ENCODE measurements around the gene DRAM1.
"Not testable (repeated sequence)": the region's sequence is repeated elsewhere in the genome, so short reads cannot be mapped to it uniquely, and the experiment has no call there.

The DRAM1 gene

GRCh38 chr12:101906226-101906625, 28.8 kb downstream of the DRAM1 start:
- DNase-seq (ENCODE audit: low read depth in 2 of 2): no peak

- DNase-seq (ENCODE audit: low read depth in 2 of 2): no peak
These were observed 31.0 kb downstream of the DRAM1 start for GRCh38 chr12:101908395-101908794.

DNA sequence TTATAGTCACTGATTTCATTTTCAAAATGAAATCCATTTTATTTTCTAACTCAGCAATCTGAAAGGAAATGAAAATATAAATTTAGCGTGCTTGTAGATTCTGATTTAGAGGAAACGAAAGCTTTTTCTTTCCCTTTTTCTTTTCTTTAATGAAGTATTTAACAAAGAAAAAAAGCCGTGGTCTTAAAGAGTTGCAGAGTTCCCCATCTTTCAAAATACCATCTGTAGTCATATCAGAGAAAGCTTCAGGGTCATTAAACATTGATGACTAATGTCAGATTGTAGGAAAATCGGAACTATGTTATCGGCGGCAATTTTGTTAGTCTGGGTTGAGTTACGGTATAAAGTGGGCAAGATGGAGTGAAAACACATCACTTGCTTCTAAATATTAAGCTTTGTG, 32.3 kb downstream of the DRAM1 start:
- DNase-seq (ENCODE audit: low read depth in 2 of 2): no peak

GRCh38 chr12:101915841-101916240, 38.5 kb downstream of the DRAM1 start:
- DNase-seq (ENCODE audit: low read depth in 2 of 2): no peak

DNA sequence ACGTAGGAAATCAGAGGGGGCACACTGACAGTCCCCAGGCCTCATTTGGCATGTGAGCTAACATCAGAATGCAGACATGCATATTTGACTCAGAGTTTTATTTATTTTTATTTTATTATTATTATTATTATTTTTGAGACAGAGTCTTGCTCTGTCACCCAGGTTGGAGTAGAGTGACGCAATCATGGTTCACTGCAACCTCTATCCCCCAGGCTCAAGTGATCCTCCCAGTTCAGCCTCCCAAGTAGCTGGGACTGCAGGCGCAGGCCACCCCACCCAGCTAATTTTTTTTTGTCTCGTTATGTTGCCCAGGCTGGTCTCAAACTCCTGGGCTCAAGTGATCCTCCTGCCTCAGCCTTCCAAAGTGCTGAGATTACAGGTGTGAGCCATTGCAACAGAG, 41.4 kb downstream of the DRAM1 start:
- not testable (repeated sequence) for DNase-seq (ENCODE audit: low read depth in 2 of 2)

DNA sequence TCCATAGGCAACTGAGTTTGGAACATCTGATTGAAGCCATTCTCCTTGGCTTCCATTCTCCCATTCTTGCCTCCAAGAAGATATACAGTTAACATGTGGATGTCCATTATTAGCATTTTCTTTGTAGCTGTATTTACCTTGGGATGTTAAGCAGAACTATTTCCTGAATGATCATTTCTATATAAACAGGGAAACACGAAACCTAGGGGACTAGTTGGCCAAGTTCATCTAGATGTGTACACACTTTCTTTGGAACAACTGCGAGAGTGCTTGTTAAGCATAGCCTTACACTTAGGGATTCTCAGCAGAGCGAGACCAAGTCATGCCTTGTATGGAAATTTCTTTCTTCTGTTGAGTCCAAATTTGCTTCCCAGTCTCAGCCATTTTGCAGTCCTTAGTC, 42.1 kb downstream of the DRAM1 start:
- DNase-seq (ENCODE audit: low read depth in 2 of 2): no peak

GRCh38 chr12:101920906-101921305, 43.5 kb downstream of the DRAM1 start:
- DNase-seq (ENCODE audit: low read depth in 2 of 2): no peak

DNA sequence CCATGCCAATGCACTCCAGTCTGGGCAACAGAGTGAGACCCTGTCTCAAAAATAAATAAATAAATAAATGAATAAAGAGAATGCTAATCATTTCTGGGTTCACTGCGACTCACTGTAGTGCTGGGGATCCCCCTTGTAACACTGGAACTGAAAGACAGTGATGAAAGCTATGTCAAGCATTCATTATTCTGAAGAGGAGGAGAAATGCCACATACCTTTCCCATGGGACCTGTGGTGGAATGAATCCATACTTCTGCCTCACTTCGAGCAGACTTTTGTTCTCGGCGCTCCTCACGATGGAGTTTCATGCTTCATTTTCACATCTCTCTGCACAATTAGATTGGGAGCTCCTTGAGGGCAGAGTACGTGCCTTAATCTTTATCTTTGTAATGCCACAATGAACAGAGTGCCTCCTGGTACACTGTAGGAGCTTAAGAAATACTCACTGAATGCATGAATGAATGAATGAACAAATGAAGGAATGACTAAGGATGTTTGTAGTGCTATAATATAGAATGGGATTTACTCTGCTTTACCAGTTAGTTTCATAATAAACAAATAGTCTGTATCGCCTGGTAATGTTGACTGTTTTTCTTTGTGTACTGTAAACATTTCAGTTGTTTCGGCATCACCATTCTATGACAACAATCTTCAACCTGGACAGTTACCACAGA, 45.8 kb downstream of the DRAM1 start:
- no peak for DNase-seq (ENCODE audit: low read depth in 2 of 2)

DNA sequence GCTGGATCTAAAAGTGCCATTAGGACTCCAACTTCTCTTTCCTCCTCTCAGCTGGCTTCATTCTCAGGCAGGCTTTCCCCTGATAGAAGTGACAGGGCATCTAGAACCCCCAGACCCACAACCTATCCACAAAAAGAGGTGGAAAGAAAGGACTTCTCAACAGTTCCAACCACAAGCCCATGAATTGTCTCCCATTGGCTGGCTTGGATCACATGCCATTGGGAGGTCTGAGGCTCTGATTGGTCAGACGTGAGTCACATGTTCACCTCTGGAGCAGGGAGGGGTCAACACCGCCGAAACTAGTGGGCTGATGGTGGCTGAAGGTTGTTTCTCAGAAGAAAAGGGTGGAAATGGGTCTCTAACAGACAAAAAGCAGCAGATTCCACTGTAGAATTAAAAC, 47.2 kb downstream of the DRAM1 start:
- DNase-seq (ENCODE audit: low read depth in 2 of 2): no peak

DNA sequence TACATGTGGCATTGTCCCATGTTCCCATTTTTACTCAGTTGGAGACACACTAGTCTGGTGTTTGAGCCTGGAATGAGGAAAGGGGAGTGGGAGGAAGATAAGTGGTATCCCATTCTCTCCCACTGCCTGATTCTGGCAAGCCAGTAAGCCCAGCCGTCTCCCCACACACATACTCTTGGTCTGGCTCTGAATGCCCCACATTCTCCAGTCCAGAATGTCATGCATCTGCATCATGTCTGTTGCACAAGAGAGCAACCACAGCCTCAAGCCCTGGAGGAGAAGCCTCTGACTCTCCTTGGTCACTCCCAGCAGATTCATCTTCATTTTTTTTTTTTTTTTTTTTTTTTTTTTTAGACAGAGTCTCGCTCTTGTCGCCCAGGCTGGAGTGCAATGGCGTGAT, 48.0 kb downstream of the DRAM1 start:
- no peak for DNase-seq (ENCODE audit: low read depth in 2 of 2)

- DNase-seq (ENCODE audit: low read depth in 2 of 2): no peak
These were observed 48.6 kb downstream of the DRAM1 start for GRCh38 chr12:101925935-101926334.

DNA sequence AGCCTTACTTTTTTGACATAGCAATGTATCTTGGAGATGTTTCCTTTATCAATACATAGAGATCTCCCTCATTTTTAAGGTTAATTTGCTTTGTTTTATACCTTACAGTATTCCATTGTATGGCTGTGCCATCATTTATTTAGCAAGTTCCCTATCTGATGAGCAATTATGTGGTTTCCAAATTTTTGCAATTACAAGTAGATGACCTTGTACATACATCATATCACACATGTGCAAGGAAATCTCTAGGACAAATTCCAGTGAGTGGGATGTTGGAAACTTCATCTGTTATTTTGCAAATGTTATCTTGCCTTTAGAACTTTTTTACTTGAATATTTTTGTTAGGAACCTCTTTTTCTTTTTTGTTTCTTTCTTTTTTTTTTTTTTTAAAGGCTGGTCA, 49.7 kb downstream of the DRAM1 start:
- DNase-seq (ENCODE audit: low read depth in 2 of 2): no peak

DNA sequence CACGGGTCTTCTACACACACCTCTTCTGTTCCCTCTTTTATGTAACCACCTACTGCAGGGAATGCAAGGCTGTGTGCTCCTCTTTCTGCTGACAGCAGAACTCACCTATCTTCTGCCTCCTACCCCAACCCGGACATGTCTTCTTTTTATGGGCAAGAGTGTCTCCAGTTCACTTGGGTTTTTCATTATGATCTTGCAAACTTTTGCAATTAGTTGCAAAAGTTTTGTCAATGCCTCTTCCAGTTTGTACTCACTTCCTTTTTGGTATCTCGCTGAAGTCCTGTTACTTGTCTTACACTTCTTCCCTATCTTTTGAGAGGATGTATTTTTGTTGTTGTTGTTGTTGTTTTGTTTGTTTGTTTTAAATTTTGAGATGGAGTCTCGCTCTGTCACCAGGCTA, 50.6 kb downstream of the DRAM1 start:
- DNase-seq (ENCODE audit: low read depth in 2 of 2): no peak

DNA sequence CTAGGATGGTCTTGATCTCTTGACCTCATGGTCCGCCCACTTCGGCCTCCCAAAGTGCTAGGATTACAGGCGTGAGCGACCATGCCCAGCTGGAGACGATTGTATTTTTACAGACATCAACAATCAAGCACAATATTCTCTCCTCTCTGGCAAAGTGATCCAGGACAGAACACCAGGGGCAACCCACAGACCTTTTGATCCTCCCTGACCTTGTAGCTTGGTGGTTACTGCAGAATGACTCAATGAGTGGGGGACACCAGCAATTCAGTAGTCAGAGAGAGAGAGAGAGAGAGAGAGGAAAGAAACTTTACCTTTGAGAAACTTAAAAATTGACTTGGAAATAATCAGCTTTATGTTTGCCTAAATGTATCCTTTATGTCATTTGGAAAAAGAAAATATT, 51.2 kb downstream of the DRAM1 start:
- no peak for DNase-seq (ENCODE audit: low read depth in 2 of 2)

DNA sequence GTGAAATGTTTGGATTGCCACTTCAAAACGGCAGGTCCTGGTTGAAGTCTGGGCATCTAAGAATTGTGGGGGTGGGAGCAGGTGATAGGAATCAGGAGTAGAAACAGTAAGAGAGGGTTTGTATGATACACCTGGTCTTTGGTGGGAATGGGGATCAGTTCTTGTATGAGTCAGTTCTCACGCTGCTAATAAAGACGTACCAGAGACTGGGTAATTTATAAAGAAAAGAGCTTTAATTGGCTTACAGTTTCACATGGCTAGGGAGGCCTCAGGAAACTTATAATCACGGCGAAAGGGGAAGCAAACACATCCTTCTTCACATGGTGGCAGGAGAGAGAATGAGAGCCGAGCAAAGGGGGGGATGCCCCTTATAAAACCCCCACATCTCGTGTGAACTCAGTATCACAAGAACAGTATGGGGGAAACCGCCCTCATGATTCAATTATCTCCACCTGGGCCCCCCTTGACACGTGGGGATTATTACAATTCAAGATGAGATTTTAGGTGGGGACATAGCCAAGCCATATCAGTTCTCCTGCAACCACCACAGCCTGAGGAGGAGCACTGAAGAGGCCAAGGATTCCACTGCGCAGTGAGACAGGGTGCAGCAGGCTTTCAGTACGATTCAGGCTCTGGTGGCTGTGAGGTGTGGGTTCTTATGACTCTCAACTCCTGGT, 52.1 kb downstream of the DRAM1 start:
- no peak for DNase-seq (ENCODE audit: low read depth in 2 of 2)

DNA sequence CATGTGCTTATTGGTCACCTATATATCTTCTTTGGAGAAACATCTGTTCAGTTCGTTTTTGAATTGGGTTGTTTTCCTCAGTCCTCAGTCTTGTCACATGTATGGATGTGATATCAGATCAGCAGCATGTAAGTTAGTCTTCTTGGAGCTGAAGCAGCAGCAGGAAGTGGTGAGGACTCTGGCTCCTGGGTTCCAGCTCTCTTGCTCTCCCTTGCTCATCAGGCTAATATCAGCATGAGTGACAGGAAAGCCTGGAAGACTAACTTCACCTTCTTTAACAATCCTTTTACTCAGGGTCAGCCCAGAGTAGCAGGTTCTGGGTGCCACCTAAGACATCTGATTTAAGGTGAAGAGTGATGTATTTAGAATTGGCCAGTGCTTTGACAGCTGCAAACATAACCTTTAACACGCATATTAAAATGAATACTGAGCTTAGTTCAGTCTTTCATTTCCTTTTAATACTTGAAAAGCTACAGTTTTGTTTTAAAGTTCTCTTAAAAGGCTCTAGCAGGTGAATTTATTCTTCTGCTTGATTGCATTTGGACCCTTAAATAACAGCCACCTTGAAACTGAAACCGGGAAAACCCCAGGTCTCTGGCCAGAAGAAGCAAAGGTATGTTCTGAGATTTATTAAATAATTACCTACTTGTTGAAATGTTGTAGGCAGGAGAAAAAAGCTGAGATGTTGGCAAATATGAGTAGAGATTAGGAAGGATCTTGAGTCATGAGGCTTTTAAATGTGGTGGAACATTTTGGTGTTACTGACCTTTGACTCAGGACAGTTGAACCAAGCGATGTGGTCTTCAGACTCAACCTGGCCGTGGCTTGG, 54.3 kb downstream of the DRAM1 start:
- DNase-seq (ENCODE audit: low read depth in 2 of 2): no peak

- DNase-seq (ENCODE audit: low read depth in 2 of 2): no peak
These were observed 56.6 kb downstream of the DRAM1 start for GRCh38 chr12:101933866-101934514.

DNA sequence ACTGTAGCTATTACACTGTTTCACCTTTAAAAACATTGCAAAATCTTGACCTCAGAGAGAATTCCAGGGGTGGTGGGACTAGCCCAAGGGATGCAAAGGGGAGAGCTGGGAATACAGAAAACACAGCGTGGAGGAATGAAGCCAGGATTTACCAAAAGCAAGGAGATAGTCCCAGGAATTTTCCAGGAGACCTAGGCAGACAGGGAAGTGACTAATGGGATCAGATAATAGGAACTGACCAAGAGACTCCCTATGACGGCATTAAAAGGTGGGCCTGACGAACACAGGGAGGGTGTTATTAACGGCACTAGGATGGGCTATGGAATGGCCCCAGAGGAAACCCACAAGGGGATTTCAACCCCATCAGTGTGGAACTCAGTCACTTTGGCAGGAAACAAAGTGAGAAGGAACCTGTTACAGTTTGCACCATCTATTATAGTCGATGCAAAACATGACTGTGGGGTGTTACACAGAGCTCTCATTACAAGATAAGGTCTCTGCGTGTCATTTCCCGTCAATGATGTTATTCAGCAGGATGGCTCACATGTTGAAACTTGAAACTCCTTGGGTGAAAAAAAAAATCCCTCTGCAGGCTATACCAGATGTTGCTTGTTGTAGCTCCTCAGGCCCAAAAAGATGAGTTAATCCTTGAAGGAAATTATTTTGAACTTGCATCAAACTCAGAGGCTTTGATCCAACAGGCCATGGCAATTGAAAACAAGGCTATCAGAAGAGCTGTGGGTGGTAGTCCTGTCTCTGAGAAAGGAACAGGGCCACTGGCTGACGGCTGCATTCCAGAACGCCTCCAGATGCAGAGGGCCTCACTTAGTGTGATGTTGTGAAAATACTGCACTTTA, 58.7 kb downstream of the DRAM1 start:
- no peak for DNase-seq (ENCODE audit: low read depth in 2 of 2)

DNA sequence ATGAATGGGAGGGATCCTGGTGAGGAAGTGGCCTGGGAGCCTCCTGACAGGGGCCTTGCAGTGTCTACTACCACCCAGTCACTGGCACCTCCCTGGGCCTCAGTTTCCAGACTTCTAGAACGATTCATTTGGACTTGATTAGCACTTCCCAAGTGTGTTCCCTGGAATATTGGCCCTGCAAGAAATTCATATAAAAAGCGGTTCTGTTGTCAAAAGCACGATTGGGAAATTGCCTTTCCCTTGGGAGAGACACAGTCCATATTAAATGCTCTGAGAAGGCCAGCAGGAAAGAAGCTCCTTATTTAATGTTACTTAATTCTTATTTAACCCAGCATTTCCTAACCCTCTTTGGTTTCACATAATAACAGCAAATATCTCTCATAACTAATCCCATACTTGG, 61.9 kb downstream of the DRAM1 start:
- DNase-seq (ENCODE audit: low read depth in 2 of 2): no peak

GRCh38 chr12:101939856-101940265, 62.5 kb downstream of the DRAM1 start:
- DNase-seq (ENCODE audit: low read depth in 2 of 2): peak in 1 of 2 donors; percentile 21

GRCh38 chr12:101940400-101940950, 63.1 kb downstream of the DRAM1 start:
- no peak for DNase-seq (ENCODE audit: low read depth in 2 of 2)

Data from stimulated activated CD8-positive, alpha-beta memory T cell treated with anti-CD3 and anti-CD28 coated beads, Interleukin-2, amount 100 ng/mL, for 1 hour (primary cell).